Lower lobe of right lung (tissue), 2 donors: Measurements from ENCODE around the gene THOP1. TPM values are rescaled to one million over a fixed set of nuclear protein-coding genes. Genes with fewer than 3 reads are reported as not detected.

Experiments used
- ATAC-seq, 2 donors: fragments of 200-7000 bp; cut with Tn5 transposase; one replicate each; pipeline ENCODE4 v1.9.1; 2020 to 2022; ENCODE audit warnings: mild to moderate bottlenecking in 2 of 2, moderate library complexity in 2 of 2
- DNase-seq: peaks from one replicate; pipeline ENCODE4 v3.0.0-alpha.2; 2020
- H3K27ac ChIP-seq: fragments of 200-600 bp; one replicate; pipeline ENCODE4 v1.8.0; 2022
- H3K27me3 ChIP-seq: fragments of 200-600 bp; one replicate; pipeline ENCODE4 v1.8.0; 2022; ENCODE audit warnings: low read depth
- H3K36me3 ChIP-seq: fragments of 200-600 bp; one replicate; pipeline ENCODE4 v1.8.0; 2022; ENCODE audit warnings: mild to moderate bottlenecking
- H3K4me1 ChIP-seq: fragments of 200-600 bp; one replicate; pipeline ENCODE4 v1.8.0; 2022
- H3K4me3 ChIP-seq: fragments of 200-600 bp; one replicate; pipeline ENCODE4 v1.8.0; 2022; ENCODE audit warnings: mild to moderate bottlenecking
- H3K9me3 ChIP-seq: fragments of 200-600 bp; one replicate; pipeline ENCODE4 v1.8.0; 2022
- CTCF ChIP-seq: fragments of 200-600 bp; IDR thresholded peaks from one replicate; pipeline ENCODE4 v1.8.0; 2022; ENCODE audit warnings: antibody characterized with exemption, mild to moderate bottlenecking
- intact Hi-C: fragments of 100-400 bp; cut with DNase I; formaldehyde crosslinking; loops from one replicate; pipeline ENCODE4 v1.11.0; 2022
- total RNA-seq: library from RNA; stranded (reverse); fragmentation: NEBNext Ultra II Directional; extraction: Animal tissue kit (Norgen Biotek cat#: 25700); gene quantifications from one replicate; pipeline ENCODE4 v1.2.1, GENCODE V29; 2021
- donor health status: DM: no; HTN: yes; CAD: no; lungs with severe emphysema.

Gene THOP1
- total RNA-seq, 1 donor from 2014 or later: 34.9 TPM

GRCh38 chr19:2837430-2837829 is 52.1 kb downstream of the THOP1 start:
- no peak for TF ChIP-seq CTCF
- Histone ChIP-seq H3K4me3 (no peak overlapping the region), H3K4me1 (peaks cover 8% of the 10 kb centered on the region), H3K36me3 (peaks cover 19% of the 10 kb centered on the region), H3K9me3 (peaks cover 68% of the 10 kb centered on the region), H3K27ac (no peak overlapping the region), H3K27me3 (no peaks in the 10 kb centered on the region)
- ATAC-seq (no peak), DNase-seq (no peak)
- intact Hi-C loops: no loop called here

GRCh38 chr19:2840794-2841791 is 55.8 kb downstream of the THOP1 start, which contains the start of gene ZNF555:
Gene ZNF555, plus strand, starts transcription at chr19:2841475. Its CDS starts 98 bp downstream, at chr19:2841573.
- intact Hi-C loops: no loop called here

DNA sequence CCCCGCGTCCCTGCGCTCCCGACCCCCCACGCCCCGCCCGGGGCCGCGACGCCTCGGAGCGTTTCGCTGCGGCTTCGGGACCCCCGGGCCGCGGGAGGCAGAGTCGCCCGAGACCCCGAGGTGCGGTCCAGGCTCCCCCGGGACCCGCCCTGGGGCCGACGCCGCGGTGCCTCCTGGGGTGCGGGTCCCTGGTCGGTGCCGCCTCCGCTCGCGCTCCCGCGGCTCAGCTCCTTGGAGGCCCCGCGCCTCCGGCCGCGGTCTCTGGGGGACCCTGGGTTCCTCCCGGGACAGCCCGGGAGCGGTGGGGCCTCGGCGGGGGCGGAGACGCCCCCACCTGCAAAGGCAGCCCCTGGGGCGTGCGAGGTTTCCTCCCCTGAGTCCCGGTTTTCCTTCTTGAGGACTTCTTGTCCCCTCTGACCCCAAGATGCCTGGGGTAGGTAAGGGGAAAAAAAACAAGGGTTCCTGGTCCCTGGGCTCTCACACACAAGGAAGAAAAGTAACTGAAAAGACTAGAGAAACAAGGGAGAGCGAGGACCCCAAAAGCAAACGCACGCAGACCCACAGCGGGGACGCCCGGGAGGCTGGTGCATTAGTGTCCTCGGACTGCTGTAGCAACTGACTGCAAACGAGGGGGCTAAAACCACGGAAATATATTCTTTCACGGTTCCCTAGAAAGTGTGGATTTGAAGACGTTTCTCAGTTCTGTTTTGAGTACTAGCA is 56.7 kb downstream of the THOP1 start:
- ATAC-seq: peak in 1 of 2 donors; percentile 3
- no peak for DNase-seq
- H3K27ac ChIP-seq: peak overlapping the region; percentile 91

More at GRCh38 chr19:2840794-2841791, 55.8 kb downstream of the THOP1 start, which contains the start of gene ZNF555:
- DNase-seq (peak; percentile 100), ATAC-seq (peak; percentile 99)
- Histone ChIP-seq H3K27me3 (no peaks in the 10 kb centered on the region), H3K27ac (peak within 1 kb of the TSS; percentile 91), H3K9me3 (peaks cover 32% of the 10 kb centered on the region), H3K4me3 (peak within 1 kb of the TSS; percentile 80), H3K4me1 (peaks cover 17% of the 10 kb centered on the region), H3K36me3 (no peaks in the 10 kb centered on the region)
- peak; percentile 58 for TF ChIP-seq CTCF

DNA sequence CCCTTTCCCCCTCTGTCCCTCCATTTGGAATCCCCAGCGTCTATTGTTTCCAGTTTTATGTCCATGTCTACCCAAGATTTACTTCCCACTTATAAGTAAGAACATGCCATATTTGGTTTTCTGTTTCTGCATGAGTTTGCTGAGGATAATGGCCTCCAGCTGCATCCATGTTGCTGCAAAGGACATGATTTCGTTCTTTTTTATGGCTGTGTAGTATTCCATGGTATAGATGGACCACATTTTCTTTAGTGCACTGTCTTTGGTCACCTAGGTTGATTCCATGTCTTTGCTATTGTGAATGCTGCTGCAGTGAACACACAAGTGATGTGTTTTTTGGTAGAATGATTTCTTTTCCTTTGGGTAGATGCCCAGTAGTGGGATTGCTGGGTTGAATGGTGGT is 59.8 kb downstream of the THOP1 start:
- Histone ChIP-seq H3K27ac (no peak overlapping the region), H3K27me3 (no peaks in the 10 kb centered on the region), H3K36me3 (no peaks in the 10 kb centered on the region), H3K4me1 (peaks cover 17% of the 10 kb centered on the region), H3K4me3 (no peak overlapping the region), H3K9me3 (peaks cover 20% of the 10 kb centered on the region)
- intact Hi-C loops: no loop called here
- ATAC-seq (no peak), DNase-seq (no peak)
- TF ChIP-seq CTCF: no peak

More for the DNA sequence above, 56.7 kb downstream of the THOP1 start:
- intact Hi-C loops: no loop called here
- Histone ChIP-seq H3K27me3 (no peaks in the 10 kb centered on the region), H3K9me3 (peaks cover 28% of the 10 kb centered on the region), H3K4me1 (peaks cover 17% of the 10 kb centered on the region), H3K4me3 (peak overlapping the region; percentile 80), H3K36me3 (no peaks in the 10 kb centered on the region)
- TF ChIP-seq CTCF: no peak

DNA sequence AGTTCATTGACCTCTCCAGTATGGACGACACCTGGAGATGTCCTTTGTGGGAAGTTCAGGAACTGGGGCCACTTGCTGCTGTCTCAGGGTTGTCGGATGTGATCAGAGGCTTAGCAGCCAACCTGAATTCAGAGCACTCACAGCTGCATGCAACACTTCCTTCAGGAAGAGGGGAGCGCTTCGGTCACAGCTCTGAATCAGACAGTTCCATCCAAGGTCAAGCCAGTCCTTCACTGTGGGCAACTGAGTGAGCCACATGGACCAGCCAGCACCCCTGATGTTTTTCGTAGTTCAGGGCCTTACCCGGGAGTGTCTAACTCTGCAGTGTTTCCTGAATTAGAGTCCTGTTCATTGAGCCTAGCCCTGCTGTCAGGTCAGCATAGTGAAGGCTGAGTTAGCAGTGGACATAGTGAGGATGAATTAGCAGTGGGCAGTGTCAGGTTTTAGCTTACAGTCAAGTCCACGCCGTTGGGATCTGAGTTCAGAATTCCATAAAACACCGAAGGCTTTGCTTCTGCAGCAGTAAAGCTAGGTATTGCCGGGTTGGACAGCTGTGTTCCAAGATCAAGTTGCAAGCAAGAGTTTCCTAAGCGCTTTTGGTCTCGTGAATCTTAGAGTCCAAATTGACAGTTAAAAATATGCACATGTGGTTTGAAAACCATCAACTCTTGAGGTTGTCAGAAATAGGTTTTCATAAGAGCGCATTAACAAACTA is 61.0 kb downstream of the THOP1 start:
- no peak for ATAC-seq
- intact Hi-C loops: no loop called here

More for the DNA sequence above, 61.0 kb downstream of the THOP1 start:
- no peak overlapping the region for H3K27ac ChIP-seq
- H3K4me3 ChIP-seq: no peak overlapping the region
- no peak for DNase-seq
- H3K9me3 ChIP-seq: peaks cover 29% of the 10 kb centered on the region
- H3K36me3 ChIP-seq: peaks cover 9% of the 10 kb centered on the region
- peaks cover 11% of the 10 kb centered on the region for H3K4me1 ChIP-seq
- TF ChIP-seq CTCF: no peak
- H3K27me3 ChIP-seq: no peaks in the 10 kb centered on the region
